HG03575 (cell line): ENCODE measurements around the gene SASH1.
A peak's percentile ranks its signal among the peaks of the same experiment; 100 is the strongest.

Source experiments
- ATAC-seq: cut with Tn5 transposase; IDR thresholded peaks from one replicate; pipeline ENCODE4 v1.9.1; 2021; ENCODE audit not compliant: unreplicated experiment, insufficient number of reproducible peaks, low FRiP score; ENCODE audit errors: extremely low read depth

SASH1 gene

DNA sequence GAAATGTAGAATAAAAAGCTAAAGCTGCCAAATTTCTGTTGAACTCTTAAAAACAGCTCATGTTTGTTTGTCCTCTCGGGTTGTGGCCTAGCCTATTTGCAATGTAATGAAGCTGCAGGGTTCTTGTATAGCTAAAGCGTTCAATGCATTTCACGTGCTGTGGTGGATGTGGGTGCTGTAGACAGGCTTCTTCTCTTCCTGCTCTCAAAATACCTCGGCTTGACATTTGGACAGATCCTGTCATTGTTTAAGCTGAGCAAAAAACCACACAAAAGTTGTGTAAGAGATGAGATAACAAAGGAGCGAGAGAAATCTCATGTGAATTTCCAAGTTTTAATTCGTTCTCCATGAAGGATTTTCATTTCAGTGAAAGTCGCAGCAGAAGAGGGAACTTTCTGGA lies 207.9 kb downstream of the SASH1 start:
- no peak for ATAC-seq

DNA sequence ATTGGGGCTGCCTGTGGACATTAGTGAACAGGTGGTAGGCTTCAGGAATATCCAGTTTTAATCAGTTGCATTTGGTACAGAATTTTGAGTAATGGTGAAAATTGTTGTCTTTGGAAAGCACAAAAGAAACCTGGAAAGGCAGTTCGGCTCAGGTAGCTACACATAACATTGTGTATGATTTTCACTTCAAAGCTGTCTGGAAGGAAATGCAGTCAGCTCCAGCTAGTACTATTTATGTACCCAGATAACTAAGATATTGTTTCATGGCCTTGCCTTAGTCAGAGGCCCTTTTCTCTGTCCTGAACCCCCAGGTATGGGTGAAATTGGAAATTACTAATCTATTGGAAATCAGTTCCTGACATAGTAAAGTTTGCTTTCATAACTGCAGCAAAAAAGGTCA lies 208.6 kb downstream of the SASH1 start:
- ATAC-seq = no peak

DNA sequence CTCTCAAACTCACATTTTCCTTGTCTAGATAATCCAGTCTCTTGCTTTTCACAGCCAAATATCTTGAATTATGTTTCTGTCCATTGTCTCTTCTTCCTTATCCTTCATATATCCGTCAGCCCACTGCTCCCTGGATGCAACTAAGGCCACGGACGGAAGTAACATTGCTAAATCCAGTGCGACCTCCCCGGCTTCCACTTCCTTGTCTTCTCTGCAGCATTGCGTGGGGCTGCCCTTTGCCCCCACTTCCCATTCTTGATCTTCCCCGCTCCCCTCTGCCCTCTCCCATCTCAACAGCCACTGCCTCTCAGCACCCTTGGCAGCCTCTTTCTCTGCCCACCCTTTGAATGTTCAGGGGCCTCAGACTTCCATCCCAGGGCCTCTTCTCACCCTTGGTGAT lies 213.8 kb downstream of the SASH1 start:
- no peak for ATAC-seq

DNA sequence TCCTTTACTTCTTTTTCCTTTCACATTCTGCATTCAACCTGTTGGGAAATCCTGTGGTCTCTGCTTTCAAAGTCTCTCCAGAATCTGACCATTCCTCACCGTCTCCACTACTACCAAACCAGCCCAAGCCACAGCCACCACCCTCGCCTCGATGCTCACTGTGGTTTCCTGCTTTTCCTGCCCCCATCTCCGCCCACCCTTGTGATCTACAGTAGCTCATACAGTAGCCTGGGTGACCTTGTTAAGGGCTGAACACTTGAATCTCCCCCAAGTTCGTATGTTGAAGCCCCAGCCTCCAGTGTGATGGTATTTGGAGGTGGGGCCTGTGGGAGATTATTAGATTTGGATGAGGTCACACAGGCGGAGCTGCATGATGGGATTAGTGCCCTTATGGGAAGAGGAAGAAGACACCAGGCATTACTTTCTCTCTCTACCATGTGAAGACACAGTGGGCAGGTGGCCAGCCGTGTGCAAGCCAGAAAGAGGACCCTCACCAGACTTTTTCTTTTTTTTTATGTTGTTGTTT lies 215.2 kb downstream of the SASH1 start:
- ATAC-seq = no peak

DNA sequence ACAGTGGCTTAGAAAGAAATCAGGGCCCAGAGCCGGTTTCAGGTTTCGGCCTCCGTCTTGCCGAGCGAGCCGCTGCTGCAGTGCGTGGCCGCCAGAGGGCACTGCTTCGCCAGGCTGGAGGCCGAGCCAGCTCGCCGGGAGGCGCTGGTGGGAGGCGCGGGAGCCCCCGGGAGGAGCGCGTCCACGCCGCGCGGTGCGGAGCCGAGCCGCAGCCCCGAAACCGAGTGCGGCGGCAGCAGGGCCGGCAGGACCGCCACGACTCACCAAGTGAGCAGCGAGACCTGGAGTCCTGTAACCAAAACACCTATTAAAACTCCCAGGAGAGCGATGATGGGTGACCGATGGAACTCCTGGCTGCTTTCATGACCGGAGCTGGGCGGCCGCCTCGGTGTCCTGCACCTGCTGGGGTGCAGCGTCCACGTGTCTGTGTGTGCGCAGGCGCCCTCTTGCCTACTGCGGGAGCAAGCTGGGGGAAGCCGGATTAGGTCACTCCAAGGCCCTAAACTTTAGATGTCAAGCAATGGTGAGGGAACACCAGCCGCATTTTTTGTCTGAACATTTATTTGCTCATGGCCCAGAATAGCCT lies 217.3 kb downstream of the SASH1 start:
- no peak for ATAC-seq

DNA sequence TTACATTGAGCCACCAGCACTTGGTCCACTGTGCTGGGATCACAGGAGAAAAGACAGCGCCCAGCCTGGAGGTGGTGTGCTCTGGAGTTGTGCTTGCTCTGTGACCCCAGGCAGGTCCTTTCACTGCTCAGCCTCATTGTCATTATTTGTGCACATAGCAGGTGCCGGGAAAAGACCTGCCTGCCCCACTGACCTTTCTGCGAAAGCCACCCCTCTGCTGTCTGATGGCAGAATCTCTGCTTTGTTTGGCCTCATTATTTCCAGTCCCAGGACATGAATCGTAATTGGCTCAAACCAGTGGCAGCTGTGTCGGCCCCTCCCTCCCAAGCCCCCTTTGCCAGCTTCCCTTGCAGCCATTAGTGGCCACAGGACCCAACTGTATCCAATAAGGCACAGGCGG lies 219.0 kb downstream of the SASH1 start:
- no peak for ATAC-seq

DNA sequence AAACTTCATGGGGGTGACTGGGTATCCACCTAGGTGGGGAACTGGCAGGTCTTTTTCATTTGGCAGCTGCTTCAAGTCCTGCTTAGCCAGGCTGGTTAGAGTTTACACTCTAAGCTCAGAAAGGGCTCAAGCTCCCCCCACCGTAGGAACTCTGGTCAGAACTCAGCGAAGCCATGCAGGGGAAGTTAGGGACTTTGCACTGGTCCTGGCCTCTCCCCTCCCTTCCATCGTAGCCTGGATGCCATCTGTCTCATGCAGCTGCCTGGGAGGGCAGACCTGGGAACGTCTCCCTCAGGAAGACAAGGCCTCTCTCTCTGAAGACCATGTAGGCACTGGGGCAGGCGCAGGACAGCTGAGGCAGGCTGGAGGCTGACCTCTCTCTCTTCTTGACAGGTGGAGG lies 220.4 kb downstream of the SASH1 start:
- no peak for ATAC-seq

DNA sequence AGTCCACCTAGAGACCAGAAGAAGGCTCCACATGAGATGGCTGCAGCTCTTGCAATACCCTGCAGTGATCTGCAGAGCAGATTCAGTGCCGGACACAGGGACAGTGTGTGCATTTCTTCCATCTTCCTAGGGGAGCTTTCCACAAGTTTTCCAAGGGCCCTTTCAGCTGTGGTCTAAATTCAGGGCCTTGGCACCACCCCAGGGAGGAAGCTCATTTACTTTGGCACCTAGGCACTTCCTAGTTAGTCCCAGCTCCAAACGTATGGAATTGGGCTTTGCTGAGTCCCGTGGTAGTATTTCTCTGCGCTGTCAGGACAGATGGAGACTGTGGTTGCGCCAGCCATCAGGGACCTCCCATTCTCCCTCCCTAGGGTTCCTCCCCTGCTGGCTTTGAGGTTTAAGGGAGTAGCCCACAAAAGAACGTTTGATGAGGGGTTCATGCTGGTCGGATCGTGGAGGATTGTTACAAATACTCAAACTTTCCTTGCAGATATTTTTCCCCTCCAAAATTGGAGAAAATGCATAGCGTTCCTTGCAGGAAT lies 221.9 kb downstream of the SASH1 start:
- no peak for ATAC-seq

DNA sequence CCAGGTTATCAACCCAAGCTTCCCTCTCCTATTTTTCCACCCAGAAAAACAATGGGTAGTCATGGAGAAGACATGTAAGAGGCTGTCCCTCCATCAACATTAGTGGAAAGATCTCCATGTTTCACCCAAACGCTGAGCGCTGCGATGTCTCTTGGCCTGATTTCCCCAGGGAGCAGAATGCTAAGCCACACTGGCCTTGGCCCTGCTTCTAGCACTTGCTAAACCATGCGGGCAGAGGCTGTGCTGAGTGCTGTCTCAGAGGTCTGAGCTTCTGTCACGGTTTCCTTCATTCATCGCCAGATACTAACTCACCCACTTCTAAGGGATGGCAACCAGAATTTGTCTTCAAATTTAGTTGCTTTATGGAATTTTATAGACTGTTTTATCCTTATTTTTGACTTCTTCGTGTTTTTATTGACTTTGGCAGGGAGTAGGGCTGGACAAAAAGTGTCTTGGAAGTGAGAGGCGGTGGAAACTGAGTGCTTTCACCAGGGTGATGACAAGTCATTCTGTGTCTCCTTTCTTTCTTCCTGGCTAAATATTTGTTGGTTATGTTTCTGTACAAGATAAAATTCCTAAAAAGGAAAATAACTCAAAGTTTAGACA lies 222.8 kb downstream of the SASH1 start:
- no peak for ATAC-seq

DNA sequence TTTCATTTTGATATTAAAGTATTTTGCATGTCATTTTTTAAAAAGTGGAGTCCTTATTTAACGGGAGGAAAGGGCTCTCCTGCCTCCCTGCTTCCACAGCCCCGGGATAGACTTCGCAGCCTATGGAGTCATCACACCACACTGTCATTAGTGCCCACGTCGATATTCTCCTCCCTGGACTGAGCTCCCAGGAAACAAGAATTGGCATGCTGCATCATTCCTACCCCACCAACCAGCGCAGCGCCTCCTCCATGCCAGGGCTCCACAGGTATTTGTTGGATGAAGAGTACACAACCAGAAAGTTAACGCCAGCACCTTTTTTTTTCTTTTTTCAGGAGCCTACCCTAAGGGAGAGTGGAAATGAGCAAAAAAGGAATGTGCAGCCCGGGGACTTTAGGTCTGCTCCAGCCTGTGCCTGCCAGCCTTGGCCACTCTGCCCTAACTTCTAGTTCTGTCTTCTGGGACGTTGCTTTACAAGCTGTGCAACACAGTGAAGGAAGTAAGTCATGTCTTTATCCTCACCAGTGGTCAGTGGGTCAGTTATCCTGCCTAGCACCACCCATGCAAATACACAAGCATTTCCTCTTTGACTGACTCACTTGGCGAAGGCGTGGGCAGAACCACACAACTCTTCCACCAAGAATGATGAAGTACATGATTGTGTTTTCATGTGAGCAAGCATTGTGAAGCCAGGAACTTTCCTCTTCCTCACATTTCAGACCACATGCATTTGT lies 223.5 kb downstream of the SASH1 start:
- ATAC-seq = no peak

DNA sequence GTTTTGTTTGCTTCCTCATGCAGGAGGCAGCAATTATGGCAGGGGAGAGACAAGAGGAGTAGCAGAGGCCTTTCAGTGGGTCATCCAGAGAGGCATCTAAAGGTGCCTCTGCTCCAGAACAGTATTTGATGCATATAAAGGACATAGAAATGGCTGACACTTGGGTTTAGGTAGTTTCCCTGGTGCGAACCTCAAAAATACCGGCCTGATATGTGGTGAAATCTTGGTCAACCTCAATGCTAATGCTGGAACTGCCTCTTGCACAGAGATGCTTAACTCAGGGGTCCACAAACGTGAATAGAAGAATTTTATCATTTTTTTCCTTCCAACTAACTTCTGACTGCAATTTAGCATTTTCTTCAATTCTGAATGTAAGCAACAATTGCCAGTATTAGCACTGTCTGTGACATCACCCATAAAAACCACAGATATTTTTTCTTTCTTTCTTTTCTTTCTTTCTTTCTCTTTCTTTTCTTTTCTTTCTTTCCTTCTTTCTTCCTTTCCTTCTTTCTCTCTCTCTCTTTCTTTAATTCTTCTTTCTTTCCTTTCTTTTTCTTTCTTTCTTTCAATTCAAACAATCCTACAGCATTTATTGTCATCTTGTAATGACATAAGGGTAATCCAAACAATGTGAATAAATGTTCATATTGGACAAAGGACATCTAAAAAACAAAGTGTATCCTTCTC lies 224.2 kb downstream of the SASH1 start:
- no peak for ATAC-seq

DNA sequence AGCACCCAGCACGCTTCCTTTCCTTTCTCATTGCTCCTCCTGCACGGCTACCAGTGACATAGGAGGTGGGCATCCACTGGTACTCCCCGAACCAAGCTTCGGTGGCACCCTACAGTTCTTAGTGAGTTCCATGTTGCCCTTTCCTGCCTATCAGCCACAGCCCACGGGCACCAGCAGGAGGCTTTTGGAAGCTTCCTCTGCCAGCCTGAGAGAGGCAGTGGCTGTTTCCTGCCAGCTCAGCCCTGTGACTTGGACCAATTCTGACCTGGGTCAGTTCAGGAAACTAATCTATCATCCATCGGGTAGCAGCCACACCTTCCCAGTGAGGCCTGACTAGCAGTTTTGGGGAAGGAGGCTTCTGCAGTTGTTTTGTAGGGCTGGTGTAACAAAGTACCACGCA lies 227.8 kb downstream of the SASH1 start:
- no peak for ATAC-seq

DNA sequence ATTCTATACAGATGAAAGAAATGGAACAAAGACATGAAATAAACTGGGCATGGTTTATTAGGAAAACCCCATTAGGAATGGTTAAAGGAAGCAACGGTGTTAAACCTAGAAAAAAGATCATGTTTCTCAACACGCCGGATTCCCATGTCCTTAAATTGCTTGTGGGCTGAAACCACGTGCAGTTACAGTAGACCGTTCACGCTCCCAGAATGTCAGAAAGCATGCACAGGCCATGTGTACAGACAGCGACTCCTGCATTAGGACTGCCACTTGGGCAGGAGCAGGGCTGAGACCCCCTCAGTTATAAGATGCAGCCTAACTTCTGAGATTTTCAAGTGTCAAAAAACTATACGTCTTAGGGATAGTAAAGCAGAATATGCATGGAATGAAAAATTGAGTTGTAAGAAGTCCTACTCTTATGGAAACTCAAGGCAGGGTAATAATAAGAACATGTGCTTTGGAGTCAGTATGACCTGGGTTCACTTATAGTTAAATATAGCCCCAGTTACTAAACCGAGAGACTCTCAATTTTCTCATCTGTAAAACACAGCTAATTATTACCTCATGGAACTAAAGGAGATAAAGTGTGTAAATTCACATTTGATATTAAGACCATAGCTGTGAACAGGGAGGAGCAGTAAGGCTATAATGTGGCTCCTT lies 230.2 kb downstream of the SASH1 start:
- no peak for ATAC-seq

DNA sequence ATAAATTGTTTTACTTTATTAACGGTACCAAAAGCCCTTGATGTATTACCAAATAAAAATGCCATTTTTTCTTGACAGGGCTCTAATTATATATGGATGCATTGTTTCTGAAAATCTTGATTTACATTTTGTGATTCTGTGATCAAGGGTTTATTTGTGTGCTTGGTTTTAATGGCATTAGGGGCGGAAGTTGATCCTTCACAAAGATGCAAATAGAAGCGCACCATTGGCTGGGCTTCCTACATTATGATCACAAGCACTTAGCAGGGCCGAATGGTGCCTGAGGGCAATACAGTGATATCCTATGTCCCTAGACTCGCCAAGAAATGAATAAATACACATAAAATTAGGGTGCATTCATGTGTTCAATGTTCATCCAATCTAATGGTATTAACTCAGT lies 231.3 kb downstream of the SASH1 start:
- no peak for ATAC-seq

DNA sequence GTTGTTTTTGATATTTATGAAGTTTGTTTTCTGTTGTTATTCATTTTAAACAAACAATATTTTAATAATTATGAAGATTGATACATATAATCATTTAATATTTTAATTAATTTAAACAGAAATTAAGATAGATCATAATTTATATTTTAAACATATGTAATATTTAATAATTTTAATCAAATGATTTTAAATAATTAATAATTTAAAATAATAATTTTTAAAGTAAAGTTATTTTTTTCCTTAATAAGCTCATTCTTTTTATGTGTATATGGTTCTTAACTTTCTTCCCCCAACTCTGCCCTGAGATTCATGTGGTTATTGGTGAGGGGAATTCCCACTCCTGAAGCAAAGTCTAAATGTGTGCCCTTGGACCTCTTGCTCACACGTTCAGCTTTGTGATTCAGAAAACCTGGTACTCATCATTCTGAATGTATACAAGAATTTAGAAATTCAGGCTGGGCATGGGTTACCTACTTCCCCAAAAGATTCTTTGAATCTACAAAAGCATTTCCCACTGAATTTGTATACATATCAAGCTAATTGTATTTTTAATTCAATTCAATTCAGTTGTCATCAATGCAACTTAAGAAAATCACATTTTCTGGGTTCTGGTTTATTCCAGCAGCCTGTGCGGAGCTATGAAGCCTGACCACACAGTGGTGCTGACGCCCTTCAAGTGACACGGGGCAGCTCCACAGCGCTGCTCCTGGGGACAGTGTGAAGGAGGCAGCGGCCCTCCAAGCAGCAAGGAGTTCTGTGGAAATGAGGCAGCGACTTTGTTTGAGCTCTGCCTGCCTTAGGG lies 235.2 kb downstream of the SASH1 start:
- ATAC-seq = peak; percentile 91

DNA sequence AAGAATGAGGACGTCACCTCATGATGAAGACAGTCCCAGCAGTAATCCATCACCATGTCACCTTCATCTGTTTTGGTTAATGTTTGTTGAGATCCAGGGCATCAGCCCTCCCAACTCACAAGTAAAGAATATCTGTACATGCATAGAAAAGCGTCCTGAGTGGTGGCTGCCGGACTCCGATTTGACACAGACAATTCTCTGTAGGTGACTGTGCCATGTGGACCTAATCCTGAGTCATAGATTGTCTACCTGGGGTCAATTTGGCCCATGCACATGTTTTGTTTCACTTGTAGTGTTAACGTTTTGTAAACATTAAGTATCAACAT lies 235.8 kb downstream of the SASH1 start:
- peak; percentile 21 for ATAC-seq

DNA sequence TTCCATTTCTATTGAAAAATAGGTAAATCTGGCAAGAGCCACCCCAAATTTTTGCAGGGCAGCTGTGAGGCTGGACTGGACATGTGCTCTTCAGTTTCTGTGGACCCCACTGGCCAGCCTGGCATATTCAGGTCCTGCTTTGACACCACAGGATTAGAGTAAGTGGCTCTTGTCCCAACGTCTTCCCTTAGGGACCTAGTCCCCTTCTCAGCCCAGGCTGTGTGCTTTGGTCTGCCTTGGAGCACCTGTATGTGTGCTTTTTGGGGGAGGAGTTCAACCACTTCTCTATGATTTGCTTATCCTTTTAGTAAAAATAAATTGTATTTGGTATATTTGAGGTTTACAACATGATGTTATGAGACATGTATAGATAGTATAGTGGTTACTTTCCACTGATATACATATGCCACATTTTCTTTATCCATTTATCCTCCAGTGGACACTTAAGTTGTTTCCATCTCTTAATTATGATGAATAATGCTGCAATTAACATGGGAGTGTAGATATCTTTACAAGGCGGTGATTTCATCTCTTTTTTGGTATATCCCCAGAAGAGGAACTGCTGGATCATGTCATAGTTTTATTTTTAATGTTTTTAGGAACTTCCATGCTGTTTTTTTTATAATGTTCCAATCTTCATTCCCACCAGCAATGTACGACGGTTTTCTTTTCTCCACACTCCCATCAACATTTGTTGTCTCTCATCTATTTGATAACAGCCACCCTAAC lies 236.4 kb downstream of the SASH1 start:
- ATAC-seq = no peak

DNA sequence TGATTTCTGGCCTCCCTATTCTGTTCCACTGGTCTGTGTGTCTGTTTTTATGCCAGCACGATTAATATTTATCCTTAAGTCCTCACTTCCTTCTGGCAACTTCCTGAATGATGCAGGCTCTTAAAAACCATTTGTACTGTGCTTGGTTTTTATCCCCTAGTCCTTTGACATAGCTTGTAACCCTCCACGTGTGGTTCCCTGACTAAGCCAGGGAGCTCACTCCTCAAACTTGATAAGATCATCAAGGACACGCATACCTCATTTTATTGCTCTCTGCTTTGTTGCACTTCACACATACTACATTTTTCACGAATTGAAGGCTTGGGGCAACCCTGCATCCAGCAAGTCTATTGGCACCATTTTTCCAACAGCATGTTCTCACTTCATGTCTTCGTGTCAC lies 237.8 kb downstream of the SASH1 start:
- no peak for ATAC-seq
